HL-60/S4 (cell line): ENCODE measurements around the gene ACAN.

ENCODE experiments used
- in situ Hi-C: fragments of 300-500 bp; cut with MboI; formaldehyde crosslinking; loops from 2 replicates; pipeline ENCODE4 v1.14.3; 2022; ENCODE audit warnings: low sequenced_read_pairs

The ACAN gene

GRCh38 chr15:88800738-88801137 lies 2.5 kb upstream of the ACAN start:
- in situ Hi-C loops: no loop called here

GRCh38 chr15:88802250-88802990 lies 816 bp upstream of the ACAN start:
- in situ Hi-C loops: no loop called here

GRCh38 chr15:88802991-88803240 lies 320 bp upstream of the ACAN start:
- in situ Hi-C loops: no loop called here

GRCh38 chr15:88803920-88804247 lies 648 bp downstream of the ACAN start:
- in situ Hi-C loops: no loop called here

GRCh38 chr15:88804257-88804656 lies 1.0 kb downstream of the ACAN start:
- in situ Hi-C loops: no loop called here

- in situ Hi-C loops: no loop called here
Observed at GRCh38 chr15:88805031-88805780, 2.0 kb downstream of the ACAN start.

DNA sequence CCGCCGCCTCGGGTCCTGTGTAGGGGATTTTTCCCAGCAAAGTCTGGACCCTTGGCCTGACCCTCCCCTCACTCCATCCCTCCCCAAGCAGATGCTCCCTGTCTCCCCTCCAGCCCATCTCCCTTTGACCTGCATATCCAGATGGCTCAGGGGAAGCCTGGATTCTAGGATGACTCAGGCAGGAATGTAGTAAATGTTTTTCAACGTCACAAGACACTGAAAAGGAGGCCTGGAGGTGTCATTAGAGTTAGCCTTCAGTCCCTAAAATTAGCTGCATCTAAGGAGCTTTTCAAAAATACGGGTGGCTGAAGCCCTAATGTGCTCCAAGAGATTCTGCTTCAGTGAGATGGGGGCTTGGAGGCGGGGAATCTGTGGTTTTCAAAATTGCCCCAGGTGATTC lies 7.2 kb downstream of the ACAN start:
- in situ Hi-C loops: no loop called here

DNA sequence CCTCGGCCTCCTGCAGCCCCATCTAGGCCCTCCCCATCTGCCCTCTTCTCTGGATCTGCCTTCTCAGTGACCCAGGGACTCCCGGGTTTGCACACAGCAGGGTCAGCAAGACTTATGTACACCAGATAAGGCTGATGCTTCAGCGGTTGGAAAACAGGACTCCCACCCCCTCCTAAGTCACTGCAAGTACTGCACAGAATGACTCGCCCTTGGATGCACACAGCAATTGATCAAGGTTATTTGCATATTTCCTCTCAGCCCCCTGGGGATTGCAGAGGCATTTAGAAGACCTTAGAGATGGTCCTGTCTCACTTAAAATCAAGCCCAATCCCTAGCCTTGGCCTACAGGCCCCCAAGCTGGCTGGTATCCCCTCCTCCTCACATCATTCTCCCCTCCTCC lies 8.9 kb downstream of the ACAN start:
- in situ Hi-C loops: no loop called here

- in situ Hi-C loops: no loop called here
Observed at GRCh38 chr15:88813960-88814359, 10.7 kb downstream of the ACAN start.

GRCh38 chr15:88814393-88814792 lies 11.2 kb downstream of the ACAN start:
- in situ Hi-C loops: no loop called here

GRCh38 chr15:88818920-88819319 lies 15.7 kb downstream of the ACAN start:
- in situ Hi-C loops: no loop called here

GRCh38 chr15:88821993-88822392 lies 18.8 kb downstream of the ACAN start:
- in situ Hi-C loops: no loop called here

DNA sequence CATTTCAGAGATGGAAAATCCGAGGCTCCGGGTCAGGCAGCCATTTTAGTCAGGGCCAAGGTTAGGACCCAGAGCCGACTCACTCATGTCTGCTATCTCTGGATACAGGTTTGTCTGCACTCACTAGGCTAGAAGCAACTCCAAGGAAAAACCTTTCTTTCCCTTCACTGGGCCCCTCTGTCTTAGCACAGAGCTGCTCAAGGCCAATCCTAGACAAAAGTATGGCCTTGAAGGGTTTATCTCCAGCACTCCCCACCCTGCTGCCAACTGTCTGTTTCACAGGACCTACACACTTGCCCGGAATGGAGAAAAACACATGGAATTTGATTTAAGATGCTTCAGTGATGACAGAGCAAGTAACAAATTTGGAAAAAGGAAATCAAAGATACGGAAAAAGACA lies 25.6 kb downstream of the ACAN start:
- in situ Hi-C loops: no loop called here

DNA sequence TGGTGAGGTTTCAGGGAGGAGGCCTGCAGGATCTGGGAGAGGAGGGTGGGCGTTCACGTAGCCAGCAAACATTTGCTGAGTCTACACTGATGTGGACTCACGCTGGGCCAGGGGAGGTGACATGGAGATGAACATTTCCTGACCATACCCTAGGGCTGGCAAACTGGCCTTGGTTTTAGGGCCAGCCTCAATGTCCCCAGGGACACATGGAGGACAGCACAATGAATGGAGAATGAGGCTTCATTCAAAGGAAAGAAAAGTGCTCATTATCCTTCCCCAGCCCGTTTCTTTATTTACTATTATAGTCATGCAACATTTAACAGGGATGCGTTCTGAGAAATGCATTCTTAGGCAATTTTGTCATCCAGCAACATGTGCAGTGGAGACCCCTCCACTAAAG lies 26.8 kb downstream of the ACAN start:
- in situ Hi-C loops: no loop called here

DNA sequence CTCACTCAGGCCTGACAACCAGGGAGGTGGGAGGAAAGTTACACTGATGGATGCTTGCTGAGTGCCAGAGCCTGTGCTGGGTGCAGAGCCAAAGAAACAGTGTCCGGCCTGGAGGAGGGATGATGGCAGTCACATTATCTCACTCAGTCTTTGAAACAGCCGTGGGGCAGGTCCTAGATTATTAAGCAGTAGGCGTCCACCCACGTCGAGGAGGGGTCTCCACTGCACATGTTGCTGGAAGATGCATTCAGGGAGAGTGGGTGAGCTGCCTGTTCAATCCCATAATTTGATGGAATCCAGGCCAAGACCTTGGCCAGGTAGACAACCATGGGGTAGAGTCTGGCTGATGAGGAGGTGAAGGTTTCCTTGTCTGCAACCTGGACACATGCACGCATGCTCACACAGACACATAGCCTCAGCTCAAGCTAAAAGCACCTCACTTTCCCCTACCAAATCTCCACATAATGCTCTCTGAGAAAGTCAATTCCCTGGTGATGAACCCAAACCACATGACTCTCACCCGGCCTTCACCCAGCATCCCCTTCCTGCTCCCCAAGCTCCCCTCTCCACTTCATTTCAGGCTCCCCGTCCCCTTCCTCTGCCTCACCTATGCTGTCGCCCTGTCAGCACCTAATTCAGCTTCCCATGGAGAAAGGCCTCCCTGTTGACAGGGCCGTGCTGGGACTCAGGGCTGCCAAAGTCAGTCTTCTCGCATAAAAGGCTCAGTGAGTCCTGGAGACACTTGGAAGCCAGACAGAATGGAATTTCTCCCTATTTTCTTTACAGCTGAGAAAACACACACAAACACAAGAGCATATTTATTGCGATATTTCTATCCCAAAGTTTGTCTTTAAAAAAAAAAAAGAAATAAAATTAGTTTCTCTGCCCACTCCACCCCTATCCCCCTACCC lies 29.8 kb downstream of the ACAN start:
- in situ Hi-C loops: no loop called here

GRCh38 chr15:88833731-88834100 lies 30.5 kb downstream of the ACAN start:
- in situ Hi-C loops: no loop called here

DNA sequence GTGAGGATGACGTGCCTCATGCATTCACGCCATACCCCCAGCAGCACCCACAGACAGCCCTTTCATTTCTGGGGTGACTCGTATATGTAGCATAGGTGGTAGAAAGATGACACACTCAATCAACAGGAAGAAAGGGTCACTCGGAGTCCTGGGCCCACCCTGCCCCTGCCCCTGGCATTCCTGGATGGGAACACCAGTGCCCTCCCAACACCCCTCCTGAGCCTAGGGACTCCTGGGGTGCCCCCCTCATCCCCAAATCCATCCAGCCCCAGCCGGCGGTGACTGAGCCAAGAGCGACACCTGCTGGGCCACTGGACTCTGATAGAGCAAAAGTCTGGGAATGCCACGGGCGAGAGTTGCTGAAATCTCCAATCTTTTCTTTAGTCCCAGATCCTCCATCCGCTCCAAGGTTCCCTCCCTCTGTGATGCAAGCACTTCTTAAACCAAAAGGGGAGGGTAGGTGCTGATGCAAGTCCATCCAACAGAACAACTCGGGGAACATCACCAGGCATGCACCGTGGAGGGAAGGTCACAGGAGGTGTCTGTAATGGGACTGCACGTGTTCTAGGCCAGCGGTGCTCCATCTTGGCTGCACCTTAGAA lies 31.1 kb downstream of the ACAN start:
- in situ Hi-C loops: no loop called here

DNA sequence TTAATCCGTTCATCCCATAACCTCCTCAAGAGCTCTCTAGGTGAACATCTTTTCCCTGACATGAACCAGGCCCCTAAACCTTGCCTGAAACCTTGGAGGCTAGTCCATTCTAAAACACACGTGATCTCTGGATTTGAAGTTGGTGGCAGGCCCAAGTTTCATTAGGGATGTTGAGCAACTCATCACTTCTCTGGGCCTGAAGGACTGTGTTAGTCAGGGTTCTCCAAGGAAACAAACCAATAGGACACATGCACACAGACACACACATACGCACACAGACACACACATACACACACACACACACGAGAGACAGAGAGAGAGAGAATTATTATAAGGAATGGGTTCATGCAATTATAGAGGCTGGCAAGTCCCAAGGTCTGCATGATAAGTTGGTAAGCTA lies 31.9 kb downstream of the ACAN start:
- in situ Hi-C loops: no loop called here

GRCh38 chr15:88835646-88836045 lies 32.4 kb downstream of the ACAN start:
- in situ Hi-C loops: no loop called here

DNA sequence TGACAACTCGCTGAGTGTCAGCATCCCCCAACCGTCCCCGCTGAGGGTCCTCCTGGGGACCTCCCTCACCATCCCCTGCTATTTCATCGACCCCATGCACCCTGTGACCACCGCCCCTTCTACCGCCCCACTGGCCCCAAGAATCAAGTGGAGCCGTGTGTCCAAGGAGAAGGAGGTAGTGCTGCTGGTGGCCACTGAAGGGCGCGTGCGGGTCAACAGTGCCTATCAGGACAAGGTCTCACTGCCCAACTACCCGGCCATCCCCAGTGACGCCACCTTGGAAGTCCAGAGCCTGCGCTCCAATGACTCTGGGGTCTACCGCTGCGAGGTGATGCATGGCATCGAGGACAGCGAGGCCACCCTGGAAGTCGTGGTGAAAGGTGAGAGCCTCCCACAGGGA lies 35.4 kb downstream of the ACAN start:
- in situ Hi-C loops: no loop called here

- in situ Hi-C loops: no loop called here
Observed at GRCh38 chr15:88839146-88839545, 35.9 kb downstream of the ACAN start.

DNA sequence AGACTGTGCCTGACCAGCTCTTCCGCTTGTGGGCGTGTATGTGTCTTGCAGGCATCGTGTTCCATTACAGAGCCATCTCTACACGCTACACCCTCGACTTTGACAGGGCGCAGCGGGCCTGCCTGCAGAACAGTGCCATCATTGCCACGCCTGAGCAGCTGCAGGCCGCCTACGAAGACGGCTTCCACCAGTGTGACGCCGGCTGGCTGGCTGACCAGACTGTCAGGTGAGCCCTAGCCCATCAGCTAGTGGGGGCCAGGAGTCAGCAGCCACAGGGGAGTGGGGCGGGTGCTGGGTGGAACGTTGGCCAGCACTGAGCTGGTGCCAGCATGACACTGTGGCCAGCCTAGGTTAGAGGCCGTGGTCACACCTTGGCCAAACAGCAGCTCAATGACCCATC lies 36.7 kb downstream of the ACAN start:
- in situ Hi-C loops: no loop called here
